ENCODE measurements around the gene LRRIQ1. TPM values are rescaled to one million over a fixed set of nuclear protein-coding genes. Genes with fewer than 3 reads are reported as not detected.
"Not testable (repeated sequence)": the region's sequence is repeated elsewhere in the genome, so short reads cannot be mapped to it uniquely, and the experiment has no call there.

Gene LRRIQ1
- total RNA-seq, 1 donor from 2014 or later, result 0.19 TPM

- DNase-seq (ENCODE audit: low spot score), result no peak
Measured at GRCh38 chr12:85183855-85184254, 147.7 kb downstream of the LRRIQ1 start.

DNA sequence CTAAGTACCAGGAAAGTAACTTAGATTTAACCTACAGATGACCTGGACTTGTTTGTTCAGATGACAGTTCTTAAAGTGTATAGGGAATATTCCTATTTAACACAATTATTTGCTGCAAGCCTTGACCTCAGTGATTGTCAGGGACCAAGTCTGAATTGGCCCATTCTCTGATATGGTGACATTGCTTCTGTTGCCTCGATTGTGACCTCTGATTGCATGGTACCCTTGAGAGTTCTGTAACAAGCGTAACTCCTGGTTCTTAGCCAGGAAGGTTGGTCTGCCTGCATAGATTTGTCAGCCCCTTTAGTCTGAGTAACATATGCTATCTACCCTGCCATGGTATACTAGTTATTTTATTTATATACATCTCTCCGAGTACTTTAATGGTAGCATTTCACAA, 150.1 kb downstream of the LRRIQ1 start:
- no peak for DNase-seq (ENCODE audit: low spot score)

- DNase-seq (ENCODE audit: low spot score), result no peak
Measured at GRCh38 chr12:85188619-85189018, 152.5 kb downstream of the LRRIQ1 start.

DNA sequence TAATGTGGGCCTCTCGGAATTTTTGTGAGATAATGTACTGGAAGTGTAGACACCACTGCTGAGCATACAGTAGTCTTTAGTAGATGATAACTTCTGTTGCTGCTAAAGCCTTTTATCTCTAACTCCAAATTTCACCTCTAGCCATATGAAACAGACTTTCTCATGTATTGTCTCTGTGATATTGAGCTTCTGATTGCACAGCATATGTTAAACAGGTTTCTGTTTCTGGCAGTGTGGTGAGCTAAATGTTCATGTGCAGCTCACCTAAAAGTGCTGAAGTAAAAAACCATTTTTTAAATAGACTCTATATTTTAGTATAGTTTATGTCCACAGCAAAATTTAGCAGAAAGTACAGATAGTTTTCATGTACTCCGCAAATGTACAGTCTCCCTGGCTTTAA, 154.6 kb downstream of the LRRIQ1 start:
- no peak for DNase-seq (ENCODE audit: low spot score)

DNA sequence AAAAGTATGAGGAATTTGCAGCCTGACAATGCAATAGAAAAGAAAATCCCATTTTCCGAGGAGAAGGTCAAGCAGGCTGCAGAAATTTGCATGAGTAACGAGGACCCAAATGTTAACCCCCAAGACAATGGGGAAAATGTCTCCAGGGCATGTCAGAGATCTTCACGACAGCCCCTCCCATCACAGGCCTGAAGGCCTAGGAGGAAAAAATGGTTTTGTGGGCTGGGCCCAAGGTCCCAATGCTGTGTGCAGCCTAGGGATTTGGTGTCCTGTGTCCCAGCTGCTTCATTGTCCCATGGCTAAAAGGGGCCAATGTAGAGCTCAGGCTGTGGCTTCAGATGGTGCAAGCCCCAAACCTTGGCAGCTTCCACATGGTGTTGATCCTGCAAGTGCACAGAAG, 167.7 kb downstream of the LRRIQ1 start:
- DNase-seq (ENCODE audit: low spot score), result not testable (repeated sequence)

- DNase-seq (ENCODE audit: low spot score), result no peak
Measured at GRCh38 chr12:85206543-85206942, 170.4 kb downstream of the LRRIQ1 start.

- not testable (repeated sequence) for DNase-seq (ENCODE audit: low spot score)
Measured at GRCh38 chr12:85224339-85224738, 188.2 kb downstream of the LRRIQ1 start.

GRCh38 chr12:85225501-85225900, 189.3 kb downstream of the LRRIQ1 start:
- DNase-seq (ENCODE audit: low spot score), result no peak

DNA sequence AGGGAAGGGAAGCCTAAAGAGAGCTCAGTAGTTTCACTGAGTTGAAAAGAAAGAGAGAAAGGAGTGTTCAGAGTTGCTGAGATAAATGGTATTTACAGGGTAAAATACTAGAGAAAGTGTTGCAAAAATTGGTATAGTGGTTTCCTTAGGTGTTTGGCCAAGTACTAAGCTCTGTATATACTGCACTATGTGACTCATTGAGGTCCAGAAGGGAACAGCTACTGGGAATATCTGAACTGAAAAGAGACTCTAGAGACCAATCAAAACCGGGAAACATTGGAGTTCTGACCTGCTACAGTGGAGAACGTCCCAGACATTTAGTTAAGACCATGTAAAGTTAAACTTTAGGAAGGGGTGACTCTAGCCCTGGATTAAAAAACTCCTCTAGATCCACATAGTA, 201.2 kb downstream of the LRRIQ1 start:
- no peak for DNase-seq (ENCODE audit: low spot score)

GRCh38 chr12:85244561-85244960, 208.4 kb downstream of the LRRIQ1 start:
- DNase-seq (ENCODE audit: low spot score), result no peak

DNA sequence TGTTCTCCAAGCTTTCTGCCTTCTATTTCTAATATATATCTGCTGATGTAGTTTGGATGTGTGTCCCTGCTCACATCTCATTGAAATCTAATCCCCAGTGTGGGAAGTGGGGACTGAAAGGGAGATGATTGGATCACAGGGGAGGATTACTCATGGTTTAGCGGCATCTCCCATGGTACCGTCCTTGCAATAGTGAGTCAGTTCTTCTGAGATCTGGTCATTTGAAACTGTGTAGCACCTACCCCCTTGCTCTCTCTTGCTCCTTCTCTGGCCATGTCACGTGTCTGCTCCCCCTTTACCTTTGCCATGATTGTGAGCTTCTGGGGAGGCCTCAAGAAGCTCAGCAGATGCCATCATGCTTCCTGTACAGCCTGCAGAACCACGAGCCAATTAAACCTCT, 217.7 kb downstream of the LRRIQ1 start:
- no peak for DNase-seq (ENCODE audit: low spot score)

DNA sequence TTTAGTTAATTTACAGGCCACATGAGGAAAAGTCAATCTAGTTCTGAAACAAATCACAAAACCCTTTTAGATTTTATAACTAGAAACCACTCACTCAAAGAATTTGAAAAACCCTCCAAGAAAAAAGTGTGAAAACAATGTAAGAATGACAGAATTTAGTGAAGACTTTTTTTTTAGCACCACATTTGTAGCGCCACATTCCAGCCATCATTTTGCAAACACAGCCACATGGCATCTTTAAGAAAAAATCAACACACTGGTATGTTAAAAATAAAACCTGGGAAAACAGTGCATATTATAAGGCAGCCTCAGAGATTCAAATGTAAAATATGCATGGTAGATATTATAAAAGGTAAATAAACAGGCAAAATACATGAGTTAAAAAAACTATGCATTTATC, 221.5 kb downstream of the LRRIQ1 start:
- DNase-seq (ENCODE audit: low spot score), result no peak

- no peak for DNase-seq (ENCODE audit: low spot score)
Measured at GRCh38 chr12:85260447-85260846, 224.3 kb downstream of the LRRIQ1 start.

- no peak for DNase-seq (ENCODE audit: low spot score)
Measured at GRCh38 chr12:85260896-85261295, 224.7 kb downstream of the LRRIQ1 start.

DNA sequence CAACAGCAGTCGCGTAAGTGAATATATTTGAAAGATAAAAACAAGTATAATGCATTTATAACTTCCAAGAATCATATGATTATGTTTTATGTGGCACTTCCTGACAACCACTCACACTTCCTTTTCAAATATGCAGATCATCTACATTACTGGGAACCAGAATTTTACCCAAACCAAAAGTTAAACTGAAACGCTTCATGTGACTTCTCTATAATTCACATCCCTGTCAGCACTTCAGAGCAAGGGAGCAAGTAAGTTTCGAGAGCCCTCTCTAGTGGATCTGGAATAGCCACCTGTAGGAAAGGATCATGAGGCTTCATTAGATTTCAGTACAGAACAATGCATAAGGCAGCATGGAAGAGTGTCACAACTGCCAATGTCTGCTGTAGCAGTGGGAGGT, 230.2 kb downstream of the LRRIQ1 start:
- DNase-seq (ENCODE audit: low spot score), result no peak

DNA sequence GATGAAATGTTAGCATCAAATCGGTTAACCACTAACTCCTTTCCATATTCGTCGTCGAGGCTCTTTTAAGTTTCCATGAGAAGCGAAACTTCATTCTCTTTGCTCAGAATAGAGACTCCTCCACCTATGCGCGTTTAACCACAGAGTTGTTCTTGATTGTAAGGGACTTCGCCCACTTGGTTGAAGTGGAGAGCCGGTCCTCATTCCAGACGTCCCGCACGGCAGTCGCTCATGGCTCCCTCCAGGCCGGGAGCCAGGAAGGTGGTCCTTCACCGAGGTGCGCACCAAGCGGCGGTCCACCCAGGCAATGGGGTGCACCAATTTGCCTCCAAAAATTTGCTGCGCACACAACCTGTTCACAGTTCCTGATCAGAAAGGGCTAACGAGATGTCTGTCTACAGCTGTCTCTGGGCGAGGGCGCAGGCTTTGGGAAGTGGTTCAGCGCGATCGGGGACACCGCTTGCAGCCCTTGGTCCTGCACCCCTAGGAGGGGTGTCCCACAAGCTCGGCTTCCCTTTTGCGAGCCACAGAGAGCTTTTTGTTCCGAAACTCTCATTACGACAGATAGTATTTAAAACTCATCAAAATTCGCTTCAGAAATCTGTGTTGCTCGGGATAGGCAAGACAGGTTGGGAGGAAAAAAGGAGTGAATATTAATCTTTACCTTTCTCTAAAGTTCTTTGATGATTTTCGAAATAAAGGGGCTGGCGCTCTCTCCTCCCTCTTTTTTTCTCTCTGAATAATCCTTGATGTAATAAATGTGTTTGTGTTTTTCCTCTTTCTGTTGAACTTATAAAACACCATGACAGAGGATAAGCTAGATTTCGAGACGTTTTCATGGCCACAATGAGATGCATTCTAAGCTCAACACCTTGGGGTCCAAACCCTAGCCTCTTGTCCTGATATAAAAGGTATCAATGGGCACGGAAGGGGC, 237.5 kb downstream of the LRRIQ1 start:
- DNase-seq (ENCODE audit: low spot score), result no peak

- DNase-seq (ENCODE audit: low spot score), result no peak
Measured at GRCh38 chr12:85274315-85274651, 238.1 kb downstream of the LRRIQ1 start.

DNA sequence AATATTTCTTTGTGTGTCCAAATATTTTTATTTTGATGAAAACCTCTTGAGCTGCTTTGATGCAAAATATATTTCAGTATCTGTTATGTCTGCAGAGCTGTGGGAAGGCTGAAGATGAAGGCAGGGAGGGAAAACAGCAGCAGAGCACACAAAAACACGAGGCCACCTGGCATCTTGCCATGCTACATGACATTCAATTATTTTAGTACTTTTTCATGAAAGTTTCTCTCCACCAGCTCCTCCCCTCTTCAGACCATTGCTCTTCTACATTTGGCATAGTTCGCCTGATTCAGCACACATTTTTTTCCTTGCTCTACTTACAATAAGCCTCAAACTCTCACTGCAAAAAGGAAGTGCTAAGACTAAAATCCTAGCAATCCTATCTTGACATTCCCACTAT, 239.2 kb downstream of the LRRIQ1 start:
- no peak for DNase-seq (ENCODE audit: low spot score)

GRCh38 chr12:85277191-85277590, 241.0 kb downstream of the LRRIQ1 start:
- no peak for DNase-seq (ENCODE audit: low spot score)

- no peak for DNase-seq (ENCODE audit: low spot score)
Measured at GRCh38 chr12:85277900-85278597, 241.9 kb downstream of the LRRIQ1 start.

DNA sequence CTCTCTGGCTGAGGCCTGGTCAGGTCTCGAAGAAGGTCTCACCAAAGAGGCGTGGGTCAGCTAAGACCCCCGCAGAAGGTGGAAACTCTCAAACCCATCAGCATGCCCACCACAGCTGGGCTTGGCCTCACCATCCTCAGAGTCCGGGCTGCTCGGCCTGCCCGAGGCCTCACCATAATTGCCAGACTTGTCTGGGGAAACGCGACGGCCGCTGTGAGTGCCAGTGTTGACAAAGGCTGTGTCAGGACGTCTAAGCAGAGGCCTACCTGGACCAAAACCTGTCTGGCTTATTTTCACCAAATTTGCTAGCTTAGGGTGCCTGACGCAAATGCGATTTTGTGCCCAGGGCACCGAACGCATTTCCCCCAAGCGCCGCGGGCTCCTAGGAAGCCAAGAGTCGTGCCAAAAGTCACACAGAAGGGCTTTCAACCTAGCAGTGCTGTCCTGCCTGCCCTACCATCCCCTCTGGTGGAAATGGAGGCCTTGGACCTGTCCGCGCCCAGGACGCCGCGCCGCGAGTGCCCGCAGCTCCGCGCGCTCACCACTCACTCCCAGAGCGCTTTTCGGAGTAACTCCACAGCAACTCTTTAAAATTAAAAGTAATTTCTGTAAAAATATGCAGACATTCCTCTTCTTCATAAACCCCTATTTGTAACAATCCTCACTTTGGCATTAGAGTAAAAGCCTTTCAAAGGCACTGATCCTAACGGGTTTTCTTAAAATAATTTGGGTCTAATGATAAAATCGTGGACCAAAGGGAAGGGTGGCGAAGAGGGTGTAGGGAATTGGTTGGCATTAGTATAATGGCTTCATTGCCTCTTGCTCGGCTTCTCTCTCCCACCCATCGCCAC, 242.7 kb downstream of the LRRIQ1 start:
- no peak for DNase-seq (ENCODE audit: low spot score)

All from mesenteric fat pad (tissue), 1 donor.